Upper lobe of left lung (tissue), 4 donors: ENCODE results near the gene CERS3.

Experiments
- POLR2A ChIP-seq, 4 donors: fragments of 450-650 bp; IDR thresholded peaks; one replicate each; pipeline ENCODE4 v1.5.1; 2016 to 2017; ENCODE audit warnings: antibody characterized with exemption in 4 of 4, mild to moderate bottlenecking in 2 of 4
- TF ChIP-seq, protein P1 (sequence below), 6 experiments: fragments of 450-650 bp in 4 of 6; fragments of 200-600 bp in 2 of 6; sonication (generic) in 2 of 6; IDR thresholded peaks; one replicate each; pipeline ENCODE4 v1.5.1; 2016 to 2019; ENCODE audit warnings: antibody characterized with exemption in 6 of 6

- TF ChIP-seq POLR2A (IDR thresholded peaks at IDR 0.05): no peak
- TF ChIP-seq, protein P1, sequence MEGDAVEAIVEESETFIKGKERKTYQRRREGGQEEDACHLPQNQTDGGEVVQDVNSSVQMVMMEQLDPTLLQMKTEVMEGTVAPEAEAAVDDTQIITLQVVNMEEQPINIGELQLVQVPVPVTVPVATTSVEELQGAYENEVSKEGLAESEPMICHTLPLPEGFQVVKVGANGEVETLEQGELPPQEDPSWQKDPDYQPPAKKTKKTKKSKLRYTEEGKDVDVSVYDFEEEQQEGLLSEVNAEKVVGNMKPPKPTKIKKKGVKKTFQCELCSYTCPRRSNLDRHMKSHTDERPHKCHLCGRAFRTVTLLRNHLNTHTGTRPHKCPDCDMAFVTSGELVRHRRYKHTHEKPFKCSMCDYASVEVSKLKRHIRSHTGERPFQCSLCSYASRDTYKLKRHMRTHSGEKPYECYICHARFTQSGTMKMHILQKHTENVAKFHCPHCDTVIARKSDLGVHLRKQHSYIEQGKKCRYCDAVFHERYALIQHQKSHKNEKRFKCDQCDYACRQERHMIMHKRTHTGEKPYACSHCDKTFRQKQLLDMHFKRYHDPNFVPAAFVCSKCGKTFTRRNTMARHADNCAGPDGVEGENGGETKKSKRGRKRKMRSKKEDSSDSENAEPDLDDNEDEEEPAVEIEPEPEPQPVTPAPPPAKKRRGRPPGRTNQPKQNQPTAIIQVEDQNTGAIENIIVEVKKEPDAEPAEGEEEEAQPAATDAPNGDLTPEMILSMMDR (IDR thresholded peaks at IDR 0.05): no peak
Observed at GRCh38 chr15:100571592-100572167, 42.9 kb upstream of the CERS3 start.
